NCI-H1436 (cell line): Measurements from ENCODE around the gene NUP93.
A peak's percentile ranks its signal among the peaks of the same experiment; 100 is the strongest.

Source experiments
- DNase-seq: peaks from one replicate; lab custom pipeline; 2025; lab: John Stamatoyannopoulos, UW

Gene NUP93

DNA sequence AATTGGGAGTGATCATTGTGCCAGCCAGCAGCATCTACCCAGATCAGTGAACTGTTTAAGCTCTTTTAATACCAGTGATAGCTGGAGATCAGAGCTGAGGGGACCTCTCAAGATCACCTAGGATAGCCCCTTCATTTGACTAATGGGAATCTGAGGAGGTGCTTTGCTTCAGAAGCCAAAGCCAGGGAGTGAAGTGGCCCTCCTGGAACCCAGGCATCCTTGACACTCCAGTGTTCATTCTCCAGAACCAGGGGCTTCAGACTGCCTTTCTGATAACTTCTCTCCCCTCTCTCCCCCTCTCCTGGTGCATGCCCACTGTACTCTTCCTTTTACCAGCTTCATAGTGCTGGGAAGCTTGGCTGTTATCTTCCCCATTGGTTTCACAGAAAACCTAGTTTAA lies 87.1 kb downstream of the NUP93 start:
- DNase-seq = no peak

GRCh38 chr16:56817938-56818337 lies 88.0 kb downstream of the NUP93 start:
- DNase-seq = no peak

DNA sequence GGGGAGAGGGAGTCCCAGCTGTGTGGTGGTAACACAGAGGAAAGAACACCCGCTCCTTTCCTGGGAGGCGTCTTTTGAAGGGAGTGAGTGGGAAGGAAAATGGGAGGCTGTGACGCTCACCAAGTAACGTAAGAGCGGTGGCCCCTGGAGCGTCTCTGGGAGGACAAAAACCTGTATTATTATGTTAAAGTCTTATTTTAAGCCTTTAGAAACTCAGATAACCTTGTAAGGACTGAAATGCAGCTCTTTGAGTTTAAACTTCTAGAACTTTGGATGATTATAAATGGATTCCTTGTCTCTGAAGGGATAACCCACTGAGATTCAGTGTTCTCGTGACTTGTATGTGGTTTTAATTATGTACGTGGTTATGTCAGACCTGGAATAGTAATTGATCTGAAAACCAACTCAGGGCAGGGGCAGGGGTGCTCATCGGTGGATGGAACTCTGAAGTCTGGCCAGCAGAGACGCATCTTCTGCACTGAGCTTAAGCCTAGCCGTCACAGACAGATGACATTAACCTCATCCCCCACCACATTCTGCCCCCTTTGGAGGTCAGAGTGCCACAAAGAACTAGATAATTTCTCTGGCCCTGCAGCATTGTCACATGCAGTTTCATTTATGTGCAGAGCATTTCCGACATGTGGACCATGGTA lies 93.3 kb downstream of the NUP93 start:
- DNase-seq = no peak

- peak; percentile 32 for DNase-seq
Observed at GRCh38 chr16:56824331-56824730, 94.4 kb downstream of the NUP93 start.

GRCh38 chr16:56824804-56825203 lies 94.9 kb downstream of the NUP93 start:
- DNase-seq = no peak

DNA sequence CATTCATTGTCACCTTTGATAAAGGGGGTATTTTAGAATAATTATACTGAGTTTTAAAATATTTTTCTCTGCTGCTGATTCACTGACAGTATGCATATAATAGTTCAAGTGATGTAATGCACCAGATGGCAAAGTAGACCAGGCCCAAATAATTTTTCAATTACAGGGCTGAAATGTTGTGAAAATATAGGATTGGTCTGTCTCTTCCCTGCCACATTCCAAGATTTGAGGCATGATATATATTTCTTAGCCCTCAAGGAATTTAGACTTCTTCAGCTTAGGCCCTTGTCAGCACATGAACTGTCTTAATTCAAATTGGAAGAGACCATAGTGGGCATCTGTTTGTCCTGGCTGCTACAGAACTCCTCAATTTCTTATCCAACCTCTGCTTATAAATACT lies 95.9 kb downstream of the NUP93 start:
- no peak for DNase-seq

- no peak for DNase-seq
Observed at GRCh38 chr16:56828647-56829046, 98.7 kb downstream of the NUP93 start.

DNA sequence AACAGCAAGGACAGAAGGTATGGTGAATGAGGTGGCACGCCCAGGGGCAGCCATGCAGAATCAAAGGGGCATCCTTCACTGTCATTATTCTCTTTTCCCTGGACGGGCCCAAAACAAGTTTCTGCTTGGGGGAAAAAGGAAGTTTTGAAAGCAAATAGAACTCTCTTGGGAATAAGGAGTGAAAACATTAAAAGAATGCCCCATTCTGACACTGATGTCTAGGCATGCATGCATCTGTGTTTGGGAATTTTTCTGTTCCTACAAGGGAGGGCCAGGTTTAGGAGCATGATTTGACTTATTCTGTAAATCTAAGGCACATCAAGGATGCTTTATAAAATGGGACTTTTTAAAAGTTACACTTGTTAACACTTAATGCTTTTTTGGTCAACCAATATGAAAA lies 100.7 kb downstream of the NUP93 start:
- DNase-seq = no peak

DNA sequence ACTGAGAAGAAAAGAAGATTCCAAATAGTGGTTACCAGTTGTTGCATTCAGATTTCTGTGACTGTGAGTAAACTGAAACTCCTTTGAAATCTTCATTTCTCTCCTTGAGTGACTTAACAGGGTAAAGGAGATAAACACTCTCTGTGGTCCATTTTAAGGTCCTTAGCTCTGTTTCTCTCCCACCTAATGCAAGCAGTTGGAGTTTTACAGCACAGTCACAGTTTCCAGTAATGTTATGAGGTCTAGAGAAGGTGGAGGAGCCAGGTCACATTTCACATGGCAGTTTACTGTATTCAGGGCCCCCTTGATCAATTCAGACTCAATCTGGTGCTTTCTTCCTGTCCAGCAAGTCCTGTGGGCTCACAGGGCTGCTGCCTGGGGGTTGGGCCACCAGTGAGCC lies 102.8 kb downstream of the NUP93 start:
- no peak for DNase-seq

- no peak for DNase-seq
Observed at GRCh38 chr16:56833243-56833970, 103.5 kb downstream of the NUP93 start.

DNA sequence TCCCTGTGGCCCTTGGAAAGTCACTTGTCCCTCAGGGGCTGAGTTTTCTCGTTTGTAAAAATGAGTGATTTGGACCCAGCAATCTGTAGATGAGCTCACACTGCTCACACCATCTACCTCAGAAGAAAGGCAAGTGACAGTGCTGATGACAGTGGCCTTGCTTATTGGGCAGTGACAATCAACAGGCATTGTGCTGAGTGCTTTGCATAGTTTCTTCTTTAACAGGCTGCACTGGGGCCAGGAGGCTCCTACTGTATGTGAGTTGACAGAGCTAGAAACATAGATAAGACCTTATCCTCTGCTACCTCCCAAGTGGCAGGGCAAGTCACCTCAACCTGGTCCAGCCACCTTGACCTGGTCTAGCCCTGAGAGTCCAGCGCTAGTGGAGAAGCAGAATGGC lies 105.4 kb downstream of the NUP93 start:
- DNase-seq = no peak

DNA sequence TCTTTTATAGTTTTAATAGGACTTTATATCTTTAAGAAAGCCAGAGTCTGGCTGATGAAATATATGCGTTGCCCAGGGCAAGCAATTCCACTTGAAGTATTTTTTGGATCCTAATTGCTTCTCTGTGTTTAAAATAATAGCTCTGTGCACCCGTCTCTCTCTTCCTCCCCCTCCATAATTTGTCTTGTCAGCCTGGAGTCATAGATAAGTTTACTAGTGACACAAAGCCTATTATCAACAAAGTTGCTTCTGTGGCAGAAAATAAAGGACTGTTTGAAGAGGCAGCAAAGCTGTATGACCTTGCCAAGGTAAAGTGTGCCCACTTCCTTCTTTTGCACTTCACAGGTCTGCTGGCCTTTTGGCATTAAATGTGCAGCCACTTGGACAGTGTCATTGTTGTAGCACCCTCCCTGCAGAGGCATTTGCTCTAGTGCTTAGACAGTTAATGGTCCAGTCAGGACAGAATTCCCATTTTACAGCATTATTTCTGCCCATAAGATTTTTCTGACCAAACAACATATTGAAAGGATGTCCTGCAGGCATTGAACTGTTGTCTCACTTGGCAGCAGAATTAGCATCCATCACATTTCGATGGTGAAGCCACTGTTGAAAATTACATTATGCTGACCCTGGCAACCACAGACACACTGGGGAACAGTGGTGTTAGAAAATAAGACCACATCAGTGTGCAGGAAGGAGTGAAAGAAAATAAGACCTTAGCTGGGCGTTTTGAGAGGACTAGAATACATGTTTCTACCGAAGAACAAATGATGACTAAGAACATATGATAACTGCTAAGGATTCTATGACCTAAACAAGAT lies 106.7 kb downstream of the NUP93 start:
- DNase-seq = no peak

- DNase-seq = no peak
Observed at GRCh38 chr16:56838622-56839337, 108.9 kb downstream of the NUP93 start.

DNA sequence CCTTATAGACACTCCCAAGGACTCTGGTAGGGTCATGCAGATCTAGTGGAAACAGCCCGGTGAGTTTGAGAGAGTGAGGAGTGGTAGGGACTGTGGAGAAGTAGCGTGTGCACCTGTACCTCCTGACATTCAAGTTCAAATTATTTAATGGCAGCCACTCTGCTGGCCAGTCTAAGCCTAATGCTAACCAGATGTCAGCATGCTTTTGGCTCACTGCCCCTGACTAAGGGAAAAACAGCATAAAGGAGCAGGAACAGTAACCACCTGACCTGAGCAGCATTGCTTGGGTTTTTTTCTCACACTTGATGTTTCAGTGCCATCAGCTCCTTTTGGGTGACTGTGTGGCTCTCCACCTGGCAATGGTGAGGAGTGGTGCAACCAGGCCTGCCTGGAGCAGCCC lies 111.3 kb downstream of the NUP93 start:
- DNase-seq = no peak

DNA sequence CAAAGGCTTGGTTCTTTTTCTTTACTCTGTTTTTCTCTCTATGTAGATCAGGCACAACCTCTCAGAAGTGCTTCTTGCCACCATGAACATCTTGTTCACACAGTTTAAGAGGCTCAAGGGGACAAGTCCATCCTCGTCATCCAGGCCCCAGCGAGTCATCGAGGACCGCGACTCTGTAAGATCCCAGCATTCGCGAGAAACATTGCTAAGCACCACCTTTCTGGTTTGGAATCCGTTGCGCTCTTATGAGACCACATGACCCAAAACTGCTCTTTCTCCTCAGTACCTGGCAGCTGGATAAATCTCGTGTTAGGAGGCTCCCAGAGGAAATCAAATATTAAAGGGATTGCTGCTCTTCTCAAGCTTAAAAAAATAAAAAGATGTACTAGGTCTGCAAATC lies 111.7 kb downstream of the NUP93 start:
- no peak for DNase-seq

GRCh38 chr16:56842133-56842532 lies 112.2 kb downstream of the NUP93 start:
- no peak for DNase-seq

- no peak for DNase-seq
Observed at GRCh38 chr16:56844056-56844455, 114.1 kb downstream of the NUP93 start.

GRCh38 chr16:56847173-56847910 lies 117.4 kb downstream of the NUP93 start:
- no peak for DNase-seq

DNA sequence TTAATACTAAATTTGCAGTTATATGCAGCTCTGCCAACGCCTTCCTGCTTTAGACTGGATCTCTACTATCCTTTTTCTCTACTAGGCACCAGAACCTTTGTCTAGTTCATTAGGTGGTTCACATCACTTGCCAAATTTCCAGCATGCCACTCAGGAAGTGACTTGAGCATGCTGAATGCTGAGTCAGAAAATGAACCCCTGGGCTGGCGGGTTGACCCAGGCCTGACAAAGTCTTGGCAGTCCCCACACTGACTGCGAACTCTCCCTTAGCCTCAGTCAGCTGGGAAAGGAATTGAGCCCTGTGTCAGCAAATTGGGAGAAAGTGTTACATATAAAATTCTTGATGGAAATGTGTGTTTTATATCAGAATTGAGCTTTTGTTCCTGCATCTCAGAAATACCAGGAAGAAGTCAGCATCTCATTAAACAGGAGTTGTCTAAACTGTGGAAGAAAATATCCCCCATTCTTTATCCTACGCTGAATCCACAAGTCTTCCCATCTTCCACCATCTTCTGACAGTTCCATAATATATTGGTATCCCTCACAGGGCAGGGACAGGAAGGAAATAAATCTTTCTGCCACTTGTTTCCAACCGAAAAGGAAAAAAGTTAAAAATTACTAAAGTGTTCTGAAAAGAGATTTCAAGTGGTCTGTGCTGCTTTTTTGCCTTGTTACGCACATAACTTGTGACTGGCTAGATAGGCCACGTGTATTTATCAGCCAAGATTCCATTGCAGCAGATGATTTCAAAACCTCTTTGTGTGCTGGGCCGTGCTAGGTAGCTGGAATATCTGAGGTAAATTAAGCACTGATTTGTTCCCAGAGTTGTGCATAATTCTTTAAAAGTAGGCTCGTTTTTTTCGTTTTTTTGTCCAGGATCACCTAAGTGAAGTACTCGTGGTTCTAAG lies 118.4 kb downstream of the NUP93 start:
- DNase-seq = no peak

- no peak for DNase-seq
Observed at GRCh38 chr16:56848955-56849689, 119.2 kb downstream of the NUP93 start.
